CD4-positive, alpha-beta T cell treated with Interleukin-6 at 100 ng/mL for 8 hours (primary cell): ENCODE results near the gene MED12L.
A peak's percentile ranks its signal among the peaks of the same experiment; 100 is the strongest.
"Not testable (repeated sequence)": the region's sequence is repeated elsewhere in the genome, so short reads cannot be mapped to it uniquely, and the experiment has no call there.

Experiments
- DNase-seq: peaks from one replicate; pipeline ENCODE4 v3.0.0-alpha.2; 2020; ENCODE audit warnings: mixed read lengths, low spot score

MED12L gene

DNA sequence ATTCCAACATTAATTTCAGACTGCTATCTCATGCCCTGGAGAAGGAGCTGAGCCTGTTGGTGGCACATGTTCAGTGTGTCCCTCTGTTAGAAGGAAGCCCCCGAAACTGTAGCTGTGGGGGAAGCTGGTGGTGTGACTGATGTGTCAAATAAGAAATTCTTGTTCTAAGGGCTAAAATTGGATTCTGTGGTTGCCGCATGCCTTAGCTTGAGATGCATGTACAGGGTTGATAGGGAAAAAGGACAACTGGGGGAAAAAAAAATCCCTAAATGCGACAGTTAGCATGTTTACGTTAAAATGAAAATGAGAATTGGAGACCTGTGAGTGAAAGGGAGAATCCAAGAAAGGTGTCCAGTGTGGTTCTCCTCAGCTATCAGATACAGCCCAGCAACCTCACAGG, 58.6 kb downstream of the MED12L start:
- no peak for DNase-seq

GRCh38 chr3:151144760-151145159, 59.3 kb downstream of the MED12L start:
- DNase-seq = no peak

GRCh38 chr3:151145713-151146070, 60.2 kb downstream of the MED12L start:
- no peak for DNase-seq

GRCh38 chr3:151146071-151146730, 60.7 kb downstream of the MED12L start:
- DNase-seq = peak; percentile 60

DNA sequence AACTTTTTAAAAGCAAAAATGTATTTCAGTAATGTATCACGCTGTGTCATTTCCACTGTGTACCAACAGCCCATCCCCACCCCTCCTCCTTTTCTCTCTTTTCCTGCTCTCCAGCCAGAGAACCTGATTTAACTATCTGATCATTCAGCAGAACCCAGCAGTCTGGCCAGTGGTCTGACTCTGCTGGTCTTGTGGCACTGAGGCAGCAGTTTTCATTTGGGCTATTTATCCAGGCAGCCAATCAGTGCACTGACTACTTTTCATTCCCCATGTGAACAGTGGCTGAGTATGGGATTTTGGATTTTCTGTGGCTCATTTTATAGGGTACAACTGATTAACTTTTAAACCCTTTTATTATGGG, 61.2 kb downstream of the MED12L start:
- DNase-seq = no peak

DNA sequence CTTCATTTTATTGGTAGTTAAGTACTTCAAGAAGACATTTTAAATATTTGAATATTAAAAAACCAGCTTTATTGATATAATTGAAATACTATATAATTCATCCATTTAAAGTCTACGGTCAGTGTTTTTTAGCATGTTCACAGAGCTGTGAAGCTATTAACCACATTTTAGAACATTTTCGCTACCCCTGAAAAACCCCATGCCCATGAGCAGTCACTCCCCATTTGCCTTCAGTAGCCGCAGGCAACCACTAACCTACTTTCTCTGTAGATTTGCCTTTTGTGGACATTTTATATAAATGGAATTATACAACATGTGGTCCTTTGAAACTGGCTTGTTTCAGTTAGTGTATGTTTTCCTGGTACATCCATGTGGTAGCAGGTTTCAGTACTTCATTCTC, 61.8 kb downstream of the MED12L start:
- no peak for DNase-seq

- no peak for DNase-seq
These were observed 67.1 kb downstream of the MED12L start for GRCh38 chr3:151152455-151153079.

DNA sequence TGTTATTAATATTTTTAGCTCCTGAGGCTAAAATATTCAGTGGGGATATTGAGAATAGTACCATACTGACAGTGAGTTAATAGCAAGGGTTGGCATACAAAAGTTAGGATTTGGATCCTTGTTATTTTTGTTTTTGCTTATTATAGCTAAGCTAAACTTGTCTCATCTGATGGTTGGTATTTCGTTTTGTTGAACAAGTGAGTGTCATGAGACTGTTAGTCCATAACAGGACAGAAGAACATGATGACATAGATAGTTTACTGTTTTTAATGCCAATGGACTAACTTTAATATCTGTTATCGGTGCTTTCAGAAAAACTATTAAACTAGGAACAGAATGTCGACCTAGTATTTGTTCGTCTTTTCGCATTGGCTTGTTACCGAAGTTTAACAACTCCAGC, 69.1 kb downstream of the MED12L start:
- no peak for DNase-seq

- DNase-seq = no peak
These were observed 70.1 kb downstream of the MED12L start for GRCh38 chr3:151155409-151156128.

DNA sequence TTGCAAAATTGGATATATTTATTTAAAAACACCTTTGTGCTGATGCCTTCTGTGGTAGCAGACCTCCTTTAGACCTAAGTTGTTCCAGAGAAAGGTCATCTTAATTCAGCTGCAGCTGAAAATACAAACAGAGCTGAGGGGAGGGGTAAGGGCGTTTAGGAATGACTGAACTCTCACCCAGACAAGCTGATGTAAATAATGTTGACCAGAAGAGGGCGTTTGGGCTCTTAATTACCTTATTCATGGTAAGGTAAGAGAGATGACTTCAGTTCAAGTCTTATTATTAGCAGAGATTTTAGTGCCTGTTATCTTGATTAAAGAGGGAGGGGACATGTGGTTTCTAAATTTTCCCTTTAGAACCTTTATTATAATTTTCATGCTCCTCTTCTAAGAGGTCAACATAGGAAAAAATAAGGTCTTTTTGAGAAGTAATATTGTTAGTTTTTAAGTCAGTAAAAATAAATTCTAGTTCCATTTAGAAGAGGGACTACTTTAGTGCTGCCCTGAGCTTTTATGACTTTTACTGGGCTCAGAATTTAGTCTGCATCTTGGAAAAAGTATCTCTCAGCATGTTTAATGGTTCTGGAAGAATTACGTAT, 71.3 kb downstream of the MED12L start:
- peak; percentile 62 for DNase-seq

DNA sequence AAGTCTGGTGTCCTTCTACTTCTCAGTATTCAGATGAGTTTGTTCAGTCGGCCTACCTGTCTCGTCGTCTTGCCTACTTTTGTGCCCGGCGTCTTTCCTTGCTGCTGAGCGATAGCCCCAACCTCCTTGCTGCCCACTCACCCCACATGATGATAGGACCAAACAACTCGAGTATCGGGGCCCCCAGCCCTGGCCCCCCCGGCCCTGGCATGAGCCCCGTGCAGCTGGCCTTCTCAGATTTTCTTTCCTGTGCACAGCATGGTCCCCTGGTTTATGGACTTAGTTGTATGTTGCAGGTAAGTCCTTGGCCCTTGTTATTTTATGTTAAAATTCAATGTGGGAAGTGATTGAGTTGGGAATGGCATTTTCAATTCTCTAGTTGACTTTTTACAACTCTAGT, 74.3 kb downstream of the MED12L start:
- DNase-seq = no peak

DNA sequence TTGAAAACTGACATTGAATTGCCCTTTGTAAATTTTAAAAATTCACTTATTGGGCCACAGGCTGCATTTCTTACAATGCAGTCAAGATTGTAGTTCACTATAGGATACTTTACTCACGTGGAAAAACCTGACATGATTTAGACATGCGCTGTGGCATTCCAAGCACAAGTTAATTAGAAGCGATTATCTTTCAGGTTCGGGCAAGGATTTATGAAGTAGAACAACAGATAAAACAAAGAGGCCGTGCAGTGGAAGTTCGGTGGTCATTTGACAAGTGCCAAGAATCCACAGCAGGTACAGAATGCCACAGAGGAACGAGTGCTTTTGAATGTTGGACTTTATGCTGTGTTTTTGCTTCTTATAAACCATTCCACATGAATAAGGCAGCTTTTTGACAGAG, 79.8 kb downstream of the MED12L start:
- DNase-seq = no peak

DNA sequence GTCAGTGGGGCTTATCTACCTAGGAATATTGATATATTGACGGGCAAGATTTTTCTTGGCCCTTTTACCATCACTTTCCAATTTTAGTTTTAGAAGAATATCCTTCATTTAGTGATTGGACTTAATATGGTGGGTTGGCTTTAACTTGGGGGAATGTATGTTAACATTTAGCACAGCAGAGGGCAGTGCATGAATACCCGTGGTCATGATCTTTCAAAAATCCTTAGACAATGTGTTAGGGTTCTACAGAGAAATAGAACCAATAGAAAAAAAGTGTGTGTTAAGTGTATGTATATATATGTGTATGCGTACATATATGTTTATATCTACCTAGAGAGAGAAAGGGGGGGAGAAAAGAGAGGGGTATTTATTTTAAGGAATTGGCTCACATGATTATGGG, 80.7 kb downstream of the MED12L start:
- DNase-seq = no peak

DNA sequence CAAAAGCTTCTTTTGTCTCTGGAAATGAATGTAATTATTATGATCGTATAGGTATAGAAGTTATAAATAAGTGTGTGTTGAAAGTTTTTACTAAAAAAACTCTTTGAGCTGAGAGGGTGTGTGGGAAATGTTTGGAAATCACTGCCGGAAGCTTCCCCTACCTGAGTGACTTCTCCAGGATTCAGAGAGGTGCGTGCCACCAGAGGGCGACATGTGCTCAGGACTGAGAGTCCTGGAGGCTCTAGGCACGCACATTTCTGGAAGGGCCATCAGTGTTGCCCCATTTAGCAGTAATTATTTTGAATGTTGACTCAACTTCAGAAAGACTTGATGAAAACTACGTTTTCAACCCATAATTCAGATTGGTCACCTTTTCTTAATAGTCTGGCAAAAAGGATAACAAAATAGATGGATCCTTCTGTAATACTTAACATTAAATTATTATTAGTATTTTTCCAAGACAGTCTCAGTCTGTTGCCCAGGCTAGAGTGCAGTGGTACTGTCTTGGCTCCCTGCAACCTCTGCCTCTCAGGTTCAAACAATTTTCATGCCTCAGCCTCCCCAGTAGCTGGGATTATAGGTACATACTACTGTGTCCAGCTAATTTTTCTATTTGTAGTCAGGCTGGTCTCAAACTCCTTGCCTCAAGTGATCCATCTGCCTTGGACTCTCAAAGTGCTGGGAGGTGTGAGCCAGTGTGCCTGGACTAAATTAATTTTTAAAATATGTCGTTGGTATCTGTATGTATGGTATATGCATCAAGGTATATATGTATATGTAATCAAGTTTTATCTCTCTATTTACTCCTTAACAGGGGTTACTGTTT, 83.0 kb downstream of the MED12L start:
- peak; percentile 80 for DNase-seq

DNA sequence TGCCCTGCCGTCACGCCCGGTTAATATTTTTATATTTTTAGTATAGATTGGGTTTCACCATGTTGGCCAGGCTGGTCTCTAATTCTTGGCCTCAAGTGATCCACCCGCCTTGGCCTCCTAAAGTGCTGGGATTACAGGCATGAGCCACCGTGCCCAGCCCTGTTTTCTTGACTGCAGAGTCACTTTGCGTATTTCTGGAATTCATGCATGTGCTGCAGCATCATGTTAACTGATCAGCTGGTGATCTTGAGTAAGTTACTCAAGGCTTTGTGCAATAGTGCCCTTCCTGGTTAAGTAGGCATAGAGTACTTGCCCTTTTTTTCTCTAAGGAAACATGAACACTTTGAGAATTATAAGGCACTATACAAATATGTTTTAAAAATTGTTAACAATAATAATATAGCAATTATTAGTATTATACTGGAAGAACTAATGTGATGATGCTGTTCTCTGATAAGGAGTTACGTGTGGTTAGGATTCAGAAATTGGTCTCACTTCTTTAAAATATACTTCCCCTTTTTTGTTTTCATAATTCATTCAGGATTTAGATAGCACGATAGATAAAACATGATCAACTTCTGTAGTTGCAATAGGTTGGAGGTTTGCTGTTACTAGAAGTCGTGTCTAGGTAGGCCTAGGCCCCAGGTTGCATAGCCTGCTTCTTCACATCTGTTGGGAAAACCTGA, 83.9 kb downstream of the MED12L start:
- no peak for DNase-seq

- not testable (repeated sequence) for DNase-seq
These were observed 84.7 kb downstream of the MED12L start for GRCh38 chr3:151169948-151170679.

DNA sequence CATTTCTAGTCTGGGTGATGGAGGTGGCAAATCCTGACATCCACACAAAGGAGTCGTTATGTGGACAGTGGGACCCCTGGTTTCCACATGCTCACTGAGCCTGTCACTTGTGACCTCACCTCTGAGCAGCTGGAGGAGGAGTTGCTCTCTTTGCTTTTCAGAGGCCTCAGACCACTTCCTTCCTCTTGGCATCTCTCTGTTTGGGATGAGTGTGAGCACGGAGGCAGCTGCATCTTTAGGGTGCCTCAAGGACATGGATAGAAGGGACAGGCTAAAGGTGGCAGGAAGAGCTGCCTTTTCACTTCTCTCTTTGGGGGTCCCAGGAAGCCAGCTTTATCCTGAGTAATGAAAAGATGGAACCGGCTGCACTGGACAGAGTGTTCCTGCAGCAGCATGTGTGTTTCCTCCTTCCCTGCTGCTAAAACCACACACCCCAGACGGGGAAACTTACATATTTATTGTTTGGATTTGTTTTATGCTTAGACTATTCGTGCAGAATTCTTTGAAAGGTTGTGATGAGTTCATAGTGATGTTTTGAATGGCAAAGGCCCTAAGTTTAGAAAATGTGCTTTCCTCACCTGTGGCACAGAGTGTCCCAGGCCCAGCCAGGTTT, 85.8 kb downstream of the MED12L start:
- DNase-seq = peak; percentile 53

DNA sequence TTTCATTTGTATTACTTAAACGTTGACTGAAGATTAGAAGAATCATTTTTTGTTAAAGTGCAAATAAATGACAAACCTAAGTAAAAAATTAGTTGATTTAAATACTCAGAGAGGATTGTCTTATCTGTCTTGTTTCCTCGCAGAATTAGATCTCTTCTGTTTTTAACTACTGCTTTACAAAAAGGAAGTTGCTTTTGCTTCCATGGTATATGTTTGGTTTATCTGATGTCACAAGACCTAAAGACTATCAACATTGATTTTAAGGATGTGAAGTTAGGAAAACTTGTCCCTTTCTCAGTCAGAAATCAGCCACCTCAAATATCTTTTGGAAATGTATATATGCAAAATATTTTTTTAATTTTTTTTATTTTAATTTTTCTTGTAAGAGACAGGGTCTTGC, 88.9 kb downstream of the MED12L start:
- DNase-seq = no peak

DNA sequence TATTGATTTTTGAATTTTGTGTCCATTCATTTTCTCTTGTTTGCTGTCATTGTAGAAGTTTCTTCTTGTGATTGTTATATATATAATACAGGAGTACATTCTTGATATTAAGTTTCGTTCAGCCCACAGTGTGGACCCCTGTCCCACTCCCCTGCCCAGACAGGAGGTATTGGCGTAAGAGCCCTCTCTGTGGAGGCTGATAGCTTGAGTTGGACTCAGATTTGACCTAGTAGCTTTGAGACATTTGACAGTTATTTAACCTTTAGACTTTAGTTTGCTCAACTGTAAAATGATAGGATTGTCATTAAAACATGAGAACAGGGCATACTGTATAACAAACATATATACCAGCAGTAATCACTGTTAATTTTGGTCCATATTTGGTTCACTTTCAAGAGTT, 90.5 kb downstream of the MED12L start:
- DNase-seq = no peak

- DNase-seq = no peak
These were observed 92.9 kb downstream of the MED12L start for GRCh38 chr3:151178208-151178845.
